GM19238 (cell line): Measurements from ENCODE around the gene ZC2HC1C.

Experiments
- DNase-seq: peaks from one replicate; pipeline ENCODE4 v3.0.0; 2011; ENCODE audit warnings: low spot score; ENCODE audit not compliant: insufficient read length

ZC2HC1C gene

GRCh38 chr14:75069121-75069810 lies at the start of gene ZC2HC1C:
TSS of gene ZC2HC1C (plus strand) at chr14:75069641. CDS start at chr14:75070574, 933 bp downstream.
- DNase-seq: peak; percentile 65

GRCh38 chr14:75022655-75023054 lies 46.8 kb upstream of the ZC2HC1C start:
- DNase-seq: no peak

GRCh38 chr14:75023108-75023507 lies 46.3 kb upstream of the ZC2HC1C start:
- no peak for DNase-seq

GRCh38 chr14:75025082-75025481 lies 44.4 kb upstream of the ZC2HC1C start:
- DNase-seq: no peak

GRCh38 chr14:75025876-75026275 lies 43.6 kb upstream of the ZC2HC1C start:
- DNase-seq: no peak

- DNase-seq: no peak
Observed at GRCh38 chr14:75030147-75030546, 39.3 kb upstream of the ZC2HC1C start.

- no peak for DNase-seq
Observed at GRCh38 chr14:75032939-75033338, 36.5 kb upstream of the ZC2HC1C start.

- DNase-seq: no peak
Observed at GRCh38 chr14:75040507-75040906, 28.9 kb upstream of the ZC2HC1C start.

- no peak for DNase-seq
Observed at GRCh38 chr14:75040959-75041358, 28.5 kb upstream of the ZC2HC1C start.

GRCh38 chr14:75041613-75042012 lies 27.8 kb upstream of the ZC2HC1C start:
- no peak for DNase-seq

GRCh38 chr14:75042035-75042434 lies 27.4 kb upstream of the ZC2HC1C start:
- DNase-seq: no peak

GRCh38 chr14:75044322-75044721 lies 25.1 kb upstream of the ZC2HC1C start:
- no peak for DNase-seq

GRCh38 chr14:75044752-75045151 lies 24.7 kb upstream of the ZC2HC1C start:
- DNase-seq: no peak

GRCh38 chr14:75046275-75046674 lies 23.2 kb upstream of the ZC2HC1C start:
- DNase-seq: no peak

- DNase-seq: no peak
Observed at GRCh38 chr14:75046899-75047298, 22.5 kb upstream of the ZC2HC1C start.

GRCh38 chr14:75047506-75047905 lies 21.9 kb upstream of the ZC2HC1C start:
- DNase-seq: no peak

- DNase-seq: no peak
Observed at GRCh38 chr14:75048101-75048500, 21.3 kb upstream of the ZC2HC1C start.

GRCh38 chr14:75049136-75049535 lies 20.3 kb upstream of the ZC2HC1C start:
- DNase-seq: no peak

GRCh38 chr14:75049731-75050201 lies 19.7 kb upstream of the ZC2HC1C start:
- no peak for DNase-seq

- DNase-seq: peak; percentile 76
Observed at GRCh38 chr14:75050852-75051555, 18.4 kb upstream of the ZC2HC1C start, which contains the start of gene MLH3. TSS of gene MLH3 (minus strand) at chr14:75051467. CDS start at chr14:75049655, 1,812 bp downstream.

- DNase-seq: no peak
Observed at GRCh38 chr14:75051556-75051899, 17.9 kb upstream of the ZC2HC1C start.

GRCh38 chr14:75053396-75054291 lies 15.8 kb upstream of the ZC2HC1C start:
- no peak for DNase-seq
